T47D (cell line): Measurements from ENCODE around the gene GUCY1A1.

Experiments
- DNase-seq, 2 experiments: peaks; one replicate each; pipeline versions ENCODE4 v3.0.0 to v3.0.0-alpha.2; 2011 to 2012; ENCODE audit warnings: low read depth in 1 of 2, low spot score in 1 of 2
- JUND ChIP-seq: IDR thresholded peaks from 2 replicates; pipeline ENCODE4 v1.6.1; 2012; ENCODE audit warnings: low read depth
- in situ Hi-C: cut with HindIII; loops from 2 replicates; pipeline ENCODE4 v1.10.0; 2016; ENCODE audit warnings: low sequenced_read_pairs, low pct_unique_long_range_greater_than_20kb

Gene GUCY1A1

DNA sequence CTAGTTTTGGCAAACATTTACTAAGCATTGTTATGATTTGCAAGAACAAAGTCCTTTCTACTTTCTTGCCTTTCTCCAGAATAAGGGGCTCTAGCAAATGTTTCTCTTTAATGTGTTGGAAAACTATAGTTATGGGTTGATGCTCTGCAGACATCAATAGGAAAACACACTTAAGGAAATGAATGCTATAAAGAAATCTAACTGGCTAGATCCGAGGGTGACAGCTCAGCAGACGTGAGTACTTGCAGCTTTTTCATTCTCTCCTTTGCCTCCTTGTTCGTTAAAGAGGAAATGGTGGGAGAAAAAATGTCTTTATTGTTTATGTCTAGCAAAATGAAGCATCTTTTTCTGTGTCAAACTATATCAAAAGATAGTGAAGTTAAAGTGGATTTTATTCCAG, 98.5 kb downstream of the GUCY1A1 start:
- in situ Hi-C loops, result no loop called here
- DNase-seq, result no peak
- no peak for TF ChIP-seq JUND

DNA sequence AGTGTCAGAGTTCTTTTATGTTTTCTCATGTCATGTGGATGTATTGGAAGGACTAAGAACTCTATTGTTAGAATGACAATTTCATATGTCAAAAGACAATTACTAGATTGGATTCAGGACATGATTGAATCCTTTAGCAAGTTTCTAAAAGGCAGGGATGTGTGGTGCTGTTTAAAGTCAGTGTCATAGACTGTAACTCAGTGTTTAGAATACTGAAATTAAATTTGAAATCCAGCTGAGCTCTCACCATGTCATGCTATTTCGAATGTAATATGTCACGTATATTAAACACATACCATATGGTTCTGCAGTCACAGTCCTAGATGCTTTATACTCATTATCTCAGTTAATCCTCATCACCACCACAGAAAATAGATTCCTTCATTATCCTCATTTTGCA, 100.0 kb downstream of the GUCY1A1 start:
- in situ Hi-C loops, result no loop called here
- TF ChIP-seq JUND, result no peak
- DNase-seq, result no peak

- no peak for DNase-seq
- in situ Hi-C loops, result no loop called here
- TF ChIP-seq JUND, result no peak
These were observed 101.7 kb downstream of the GUCY1A1 start for GRCh38 chr4:155768370-155768769.

GRCh38 chr4:155769090-155769489, 102.4 kb downstream of the GUCY1A1 start:
- peak in 1 of 2 experiments; percentile 10 for DNase-seq
- TF ChIP-seq JUND, result no peak
- in situ Hi-C loops, result no loop called here

GRCh38 chr4:155772459-155773195, 106.0 kb downstream of the GUCY1A1 start:
- DNase-seq, result no peak
- no peak for TF ChIP-seq JUND
- in situ Hi-C loops, result no loop called here

DNA sequence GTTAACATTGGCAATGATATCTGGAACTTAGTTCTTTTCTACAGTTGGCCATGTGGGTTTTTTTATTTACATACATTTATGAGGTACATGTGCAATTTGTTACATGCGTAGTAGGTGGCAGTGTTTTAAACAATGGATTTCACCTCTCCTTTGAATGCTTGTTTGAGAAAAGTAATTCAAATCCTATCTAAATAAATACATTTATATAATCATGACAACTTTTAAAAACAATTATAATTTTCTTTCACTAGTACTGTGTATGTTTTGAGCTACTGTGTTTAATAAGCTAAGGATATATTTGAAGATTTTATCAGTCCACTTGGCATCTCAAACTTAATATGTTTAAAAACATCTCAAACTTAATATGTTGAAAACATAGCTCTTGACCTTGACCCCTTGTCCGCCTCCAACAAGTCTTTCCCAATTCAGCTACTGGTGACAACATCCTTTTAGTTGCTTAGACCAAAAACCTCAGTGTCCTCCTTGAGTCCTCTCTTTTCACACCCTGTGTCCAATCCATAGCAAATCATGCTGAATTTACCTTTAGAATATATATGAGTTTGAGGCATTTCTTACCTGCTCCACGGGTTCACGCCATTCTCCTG, 106.7 kb downstream of the GUCY1A1 start:
- no peak for TF ChIP-seq JUND
- in situ Hi-C loops, result no loop called here
- no peak for DNase-seq

DNA sequence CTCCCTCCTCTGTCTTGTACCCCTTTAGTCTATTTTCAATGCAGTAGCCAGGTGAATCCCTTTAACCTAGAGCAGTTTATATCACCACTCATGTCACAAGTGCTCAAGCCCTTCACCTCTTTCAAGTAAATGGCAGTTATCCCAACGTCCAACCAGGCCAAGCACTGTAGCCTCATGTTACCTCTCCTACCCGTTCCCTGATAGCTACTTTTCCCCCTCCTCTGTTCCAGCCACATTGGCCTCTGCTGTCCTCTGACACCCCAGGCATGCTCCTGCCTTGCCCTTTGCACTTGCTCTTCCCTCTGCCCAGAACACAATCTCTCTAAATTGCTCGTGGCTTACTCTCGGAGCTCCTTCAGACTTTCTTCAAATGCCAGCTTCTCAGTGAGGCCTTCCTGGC, 107.4 kb downstream of the GUCY1A1 start:
- DNase-seq, result no peak
- in situ Hi-C loops, result no loop called here
- TF ChIP-seq JUND, result no peak

DNA sequence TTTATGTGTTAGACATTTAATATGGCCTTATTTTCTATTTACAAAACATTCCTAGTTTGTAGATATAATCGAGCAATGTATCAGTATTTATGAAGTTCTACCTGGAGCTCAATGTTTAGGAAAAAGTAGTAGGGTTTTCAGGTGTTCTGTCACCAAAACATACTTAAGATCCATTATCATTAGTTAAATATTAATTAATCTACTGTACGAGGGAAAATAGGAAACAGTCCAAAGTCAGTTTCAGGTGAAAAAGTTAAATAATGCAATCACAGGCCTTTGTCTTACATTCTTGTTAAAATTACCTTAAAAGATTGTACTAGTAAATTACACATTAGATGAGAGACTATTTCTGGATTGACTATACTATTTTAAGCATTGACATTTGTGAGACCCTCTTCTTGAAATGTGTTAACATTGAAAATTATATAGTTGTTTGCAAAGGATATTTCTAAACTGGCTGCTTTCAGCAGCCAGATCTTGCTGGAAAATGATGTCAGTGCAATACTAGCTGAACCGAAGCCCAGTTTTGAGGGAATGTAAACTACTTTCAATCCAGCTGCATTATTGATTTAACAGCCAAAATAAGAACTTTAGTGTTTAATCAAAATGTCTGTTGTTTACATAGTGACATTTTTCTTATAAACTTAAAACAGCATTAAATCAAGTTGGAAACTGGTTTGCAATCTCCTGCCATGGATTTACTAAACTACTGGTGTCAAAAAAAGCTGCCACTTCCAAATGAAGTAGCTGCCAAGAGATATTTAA, 111.5 kb downstream of the GUCY1A1 start:
- no peak for DNase-seq
- in situ Hi-C loops, result no loop called here
- no peak for TF ChIP-seq JUND

GRCh38 chr4:155780775-155781174, 114.1 kb downstream of the GUCY1A1 start:
- no peak for TF ChIP-seq JUND
- no peak for DNase-seq
- in situ Hi-C loops, result no loop called here

GRCh38 chr4:155781249-155781831, 114.7 kb downstream of the GUCY1A1 start:
- in situ Hi-C loops, result no loop called here
- no peak for TF ChIP-seq JUND
- no peak for DNase-seq
